GM13976 (cell line): Measurements from ENCODE around the gene OR1S1.
"Not testable (repeated sequence)": the region's sequence is repeated elsewhere in the genome, so short reads cannot be mapped to it uniquely, and the experiment has no call there.

ENCODE experiments used
- DNase-seq: peaks from one replicate; pipeline ENCODE4 v3.0.0; 2012; ENCODE audit warnings: low spot score
- in situ Hi-C: fragments of 300-500 bp; cut with MboI; formaldehyde crosslinking; loops from one replicate; pipeline ENCODE4 v1.12.0; 2022; ENCODE audit warnings: low sequenced_read_pairs, mixed read lengths, inconsistent platforms; ENCODE audit not compliant: unreplicated experiment
- TF ChIP-seq, protein P1 (sequence below): IDR thresholded peaks from 2 replicates; pipeline ENCODE4 v1.5.1; 2012; ENCODE audit warnings: borderline replicate concordance, mild to moderate bottlenecking; ENCODE audit not compliant: insufficient read depth; ENCODE audit errors: extremely low read depth, missing control alignments, control extremely low read depth

Gene OR1S1

DNA sequence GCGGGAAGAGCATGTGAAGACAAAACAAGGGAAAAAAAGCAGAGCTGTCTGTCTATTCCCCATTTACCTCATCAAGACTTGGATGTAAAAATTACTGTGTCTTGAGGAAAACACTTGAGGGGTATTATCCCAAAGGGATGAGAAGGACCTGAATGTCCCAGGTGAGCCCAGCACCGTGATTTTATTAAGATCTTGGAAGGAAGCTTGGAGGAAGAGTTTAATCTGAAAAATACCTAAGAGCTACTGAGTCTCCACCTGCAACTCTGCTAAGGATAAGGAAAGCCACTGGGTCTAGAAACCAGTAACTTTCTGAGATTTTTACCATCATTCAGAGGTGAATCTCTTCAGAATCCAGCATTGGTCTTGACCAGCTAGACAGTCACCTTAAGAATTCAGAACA is at the start of gene OR1S1:
Gene OR1S1 (plus strand): TSS at position 301 of the 400 bp plus-strand sequence.
- in situ Hi-C loops, DNase-seq: not testable (repeated sequence)

DNA sequence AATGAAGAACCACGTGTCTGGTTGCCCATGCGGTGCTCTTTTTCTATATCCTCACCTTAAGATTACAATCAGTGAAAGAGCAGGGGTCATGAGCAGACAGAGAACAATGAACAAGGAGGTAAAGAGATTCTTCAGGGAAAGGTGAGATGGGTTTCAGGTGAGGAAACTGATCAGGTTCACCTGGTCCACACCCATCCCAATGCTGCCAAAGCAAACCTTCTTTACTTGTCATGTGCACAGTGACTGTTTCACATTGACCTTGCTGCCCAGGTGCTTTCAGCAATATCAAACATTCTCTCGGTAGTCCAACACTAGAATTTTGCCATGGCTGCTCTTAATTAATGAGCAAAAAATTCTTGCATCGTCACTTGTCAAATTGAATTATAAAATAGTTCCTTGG is 48.1 kb upstream of the OR1S1 start:
- in situ Hi-C loops = no loop called here
- no peak for DNase-seq
- TF ChIP-seq, protein P1, sequence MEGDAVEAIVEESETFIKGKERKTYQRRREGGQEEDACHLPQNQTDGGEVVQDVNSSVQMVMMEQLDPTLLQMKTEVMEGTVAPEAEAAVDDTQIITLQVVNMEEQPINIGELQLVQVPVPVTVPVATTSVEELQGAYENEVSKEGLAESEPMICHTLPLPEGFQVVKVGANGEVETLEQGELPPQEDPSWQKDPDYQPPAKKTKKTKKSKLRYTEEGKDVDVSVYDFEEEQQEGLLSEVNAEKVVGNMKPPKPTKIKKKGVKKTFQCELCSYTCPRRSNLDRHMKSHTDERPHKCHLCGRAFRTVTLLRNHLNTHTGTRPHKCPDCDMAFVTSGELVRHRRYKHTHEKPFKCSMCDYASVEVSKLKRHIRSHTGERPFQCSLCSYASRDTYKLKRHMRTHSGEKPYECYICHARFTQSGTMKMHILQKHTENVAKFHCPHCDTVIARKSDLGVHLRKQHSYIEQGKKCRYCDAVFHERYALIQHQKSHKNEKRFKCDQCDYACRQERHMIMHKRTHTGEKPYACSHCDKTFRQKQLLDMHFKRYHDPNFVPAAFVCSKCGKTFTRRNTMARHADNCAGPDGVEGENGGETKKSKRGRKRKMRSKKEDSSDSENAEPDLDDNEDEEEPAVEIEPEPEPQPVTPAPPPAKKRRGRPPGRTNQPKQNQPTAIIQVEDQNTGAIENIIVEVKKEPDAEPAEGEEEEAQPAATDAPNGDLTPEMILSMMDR = no peak

DNA sequence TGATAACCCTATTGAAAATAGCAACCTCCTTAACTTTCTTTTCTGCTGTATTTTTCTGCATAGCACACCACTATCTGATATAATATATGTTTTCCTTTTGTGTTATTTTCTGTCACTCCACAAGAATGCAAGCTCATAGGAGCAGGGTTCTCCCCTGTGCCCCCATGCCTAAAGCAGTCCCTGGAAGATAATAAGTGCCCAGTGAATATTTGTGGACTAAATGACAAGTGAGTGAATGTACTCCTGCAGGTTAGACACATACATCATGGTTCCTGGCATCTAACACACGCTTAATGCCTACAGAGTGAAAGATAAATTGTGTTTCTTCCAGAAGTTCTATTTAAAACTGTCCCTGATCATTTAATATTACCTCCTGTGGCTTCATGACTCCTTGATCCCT is 47.5 kb upstream of the OR1S1 start:
- DNase-seq = no peak
- TF ChIP-seq, protein P1 = no peak
- in situ Hi-C loops = no loop called here

DNA sequence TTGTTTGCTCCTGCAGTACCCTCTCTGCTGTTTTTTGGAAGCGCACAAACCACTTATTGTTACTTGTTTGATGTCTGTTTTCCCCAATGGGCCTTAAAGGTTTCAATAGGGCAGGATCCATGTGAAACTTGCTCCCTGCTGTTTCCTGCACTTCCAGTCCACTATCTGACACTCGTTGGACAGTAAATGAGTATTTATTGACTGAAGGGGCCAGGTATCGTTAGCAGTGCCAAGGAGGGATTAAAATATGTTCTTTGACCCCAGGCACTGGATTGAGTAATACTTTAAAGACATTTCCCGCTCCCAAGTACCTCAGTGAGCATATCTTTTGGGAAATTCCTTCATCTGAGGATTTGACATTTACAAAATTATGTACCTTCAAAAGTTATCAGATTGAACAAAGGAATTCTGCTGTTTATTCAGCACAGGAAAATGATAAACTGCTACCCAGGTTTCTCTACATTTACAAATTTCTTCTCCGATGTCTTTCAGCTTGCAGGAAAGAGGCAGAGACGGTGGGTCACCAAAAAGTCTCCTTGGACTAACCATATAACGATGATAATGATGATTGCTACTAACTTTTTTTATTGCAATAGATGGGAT is 46.9 kb upstream of the OR1S1 start:
- in situ Hi-C loops = no loop called here
- DNase-seq = no peak
- TF ChIP-seq, protein P1 = no peak

DNA sequence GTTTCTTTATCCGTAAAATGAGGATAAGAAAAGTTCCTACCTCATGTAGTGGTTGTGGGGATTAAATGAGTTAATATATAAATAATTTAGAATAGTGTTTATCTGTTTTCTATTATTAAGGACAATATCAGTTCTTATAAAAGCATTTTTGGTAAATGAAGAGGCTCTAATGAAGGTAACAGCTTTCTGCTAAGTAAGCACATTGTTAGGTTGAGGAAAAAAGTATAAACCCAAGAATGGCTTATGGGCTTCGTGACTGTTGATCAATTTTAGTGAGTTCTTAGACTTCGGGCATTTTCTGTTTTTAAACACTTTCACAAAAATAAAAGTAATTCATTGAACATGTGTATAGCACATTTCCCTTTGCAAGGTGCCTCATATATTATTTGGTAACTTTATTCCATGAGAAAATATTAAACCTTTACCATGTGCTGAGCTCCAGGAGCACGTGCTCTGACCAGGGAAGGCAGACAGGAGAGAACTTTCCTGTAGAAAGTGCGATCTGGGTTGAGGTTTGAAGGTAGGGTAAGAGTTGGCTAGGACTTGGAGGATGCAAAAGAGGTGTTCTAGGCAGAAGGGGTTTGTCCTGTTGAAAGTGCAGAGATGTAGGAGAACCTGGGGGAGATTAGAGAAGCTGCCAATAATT is 35.0 kb upstream of the OR1S1 start:
- TF ChIP-seq, protein P1 = no peak
- in situ Hi-C loops = no loop called here
- DNase-seq = no peak

DNA sequence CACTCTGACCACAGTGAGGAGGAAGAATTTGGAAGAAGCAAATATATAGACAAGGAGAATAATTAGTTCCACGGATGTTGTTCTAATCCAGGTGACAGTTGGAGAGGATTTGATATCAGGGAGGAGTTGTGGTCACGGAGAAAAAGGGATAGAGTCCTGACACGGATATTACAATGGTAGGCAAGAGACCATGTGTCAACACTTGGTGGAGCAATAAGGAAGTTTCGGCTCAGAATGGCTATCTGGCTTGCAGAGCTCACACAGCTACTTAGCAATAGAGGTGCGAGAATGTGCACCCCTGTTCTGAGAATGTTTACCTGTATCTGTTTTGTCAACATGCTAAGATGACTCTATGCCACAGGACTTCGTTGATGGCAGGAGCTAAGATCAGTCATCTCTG is 34.1 kb upstream of the OR1S1 start:
- in situ Hi-C loops = no loop called here
- TF ChIP-seq, protein P1 = no peak
- DNase-seq = no peak

DNA sequence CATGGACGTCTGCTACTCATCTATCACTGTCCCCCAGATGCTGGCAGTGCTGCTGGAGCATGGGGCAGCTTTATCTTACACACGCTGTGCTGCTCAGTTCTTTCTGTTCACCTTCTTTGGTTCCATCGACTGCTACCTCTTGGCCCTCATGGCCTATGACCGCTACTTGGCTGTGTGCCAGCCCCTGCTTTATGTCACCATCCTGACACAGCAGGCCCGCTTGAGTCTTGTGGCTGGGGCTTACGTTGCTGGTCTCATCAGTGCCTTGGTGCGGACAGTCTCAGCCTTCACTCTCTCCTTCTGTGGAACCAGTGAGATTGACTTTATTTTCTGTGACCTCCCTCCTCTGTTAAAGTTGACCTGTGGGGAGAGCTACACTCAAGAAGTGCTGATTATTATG is 32.9 kb upstream of the OR1S1 start:
- TF ChIP-seq, protein P1 = no peak
- in situ Hi-C loops = no loop called here
- DNase-seq = no peak
